Nephron progenitor cell (in vitro differentiated cells): Measurements from ENCODE around the gene ZNF366.

ENCODE experiments used
- DNase-seq: peaks from one replicate; pipeline ENCODE4 v3.0.0; 2021
- H3K27ac Mint-ChIP-seq: 2 replicates; pipeline ENCODE4 v1.8.0; 2021; ENCODE audit warnings: mild to moderate bottlenecking, moderate library complexity, mixed read lengths
- H3K27me3 Mint-ChIP-seq: 2 replicates; pipeline ENCODE4 v1.8.0; 2021; ENCODE audit warnings: mild to moderate bottlenecking, low read depth, mixed read lengths; ENCODE audit not compliant: poor library complexity
- H3K36me3 Mint-ChIP-seq: 2 replicates; pipeline ENCODE4 v1.8.0; 2021; ENCODE audit warnings: low read depth, mixed read lengths
- H3K4me1 Mint-ChIP-seq: 2 replicates; pipeline ENCODE4 v1.8.0; 2021; ENCODE audit warnings: mixed read lengths
- H3K4me3 Mint-ChIP-seq: 2 replicates; pipeline ENCODE4 v1.8.0; 2021; ENCODE audit warnings: mild to moderate bottlenecking, moderate library complexity, mixed read lengths
- H3K9me3 Mint-ChIP-seq: 2 replicates; pipeline ENCODE4 v1.8.0; 2021; ENCODE audit warnings: mild to moderate bottlenecking, moderate library complexity, mixed read lengths
- TF ChIP-seq, protein P1 (sequence below): fragments of 200-600 bp; sonication (generic); IDR thresholded peaks from 2 replicates; pipeline ENCODE4 v1.5.0; 2021; ENCODE audit warnings: antibody characterized with exemption

ZNF366 gene

GRCh38 chr5:72476275-72476674 lies 30.9 kb downstream of the ZNF366 start:
- Mint-ChIP-seq H3K27ac (no peak overlapping the region), H3K4me3 (no peak overlapping the region), H3K9me3 (no peaks in the 10 kb centered on the region), H3K36me3 (no peaks in the 10 kb centered on the region), H3K4me1 (peaks cover 5% of the 10 kb centered on the region), H3K27me3 (peaks cover 7% of the 10 kb centered on the region)
- TF ChIP-seq, protein P1, sequence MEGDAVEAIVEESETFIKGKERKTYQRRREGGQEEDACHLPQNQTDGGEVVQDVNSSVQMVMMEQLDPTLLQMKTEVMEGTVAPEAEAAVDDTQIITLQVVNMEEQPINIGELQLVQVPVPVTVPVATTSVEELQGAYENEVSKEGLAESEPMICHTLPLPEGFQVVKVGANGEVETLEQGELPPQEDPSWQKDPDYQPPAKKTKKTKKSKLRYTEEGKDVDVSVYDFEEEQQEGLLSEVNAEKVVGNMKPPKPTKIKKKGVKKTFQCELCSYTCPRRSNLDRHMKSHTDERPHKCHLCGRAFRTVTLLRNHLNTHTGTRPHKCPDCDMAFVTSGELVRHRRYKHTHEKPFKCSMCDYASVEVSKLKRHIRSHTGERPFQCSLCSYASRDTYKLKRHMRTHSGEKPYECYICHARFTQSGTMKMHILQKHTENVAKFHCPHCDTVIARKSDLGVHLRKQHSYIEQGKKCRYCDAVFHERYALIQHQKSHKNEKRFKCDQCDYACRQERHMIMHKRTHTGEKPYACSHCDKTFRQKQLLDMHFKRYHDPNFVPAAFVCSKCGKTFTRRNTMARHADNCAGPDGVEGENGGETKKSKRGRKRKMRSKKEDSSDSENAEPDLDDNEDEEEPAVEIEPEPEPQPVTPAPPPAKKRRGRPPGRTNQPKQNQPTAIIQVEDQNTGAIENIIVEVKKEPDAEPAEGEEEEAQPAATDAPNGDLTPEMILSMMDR: no peak
- no peak for DNase-seq

DNA sequence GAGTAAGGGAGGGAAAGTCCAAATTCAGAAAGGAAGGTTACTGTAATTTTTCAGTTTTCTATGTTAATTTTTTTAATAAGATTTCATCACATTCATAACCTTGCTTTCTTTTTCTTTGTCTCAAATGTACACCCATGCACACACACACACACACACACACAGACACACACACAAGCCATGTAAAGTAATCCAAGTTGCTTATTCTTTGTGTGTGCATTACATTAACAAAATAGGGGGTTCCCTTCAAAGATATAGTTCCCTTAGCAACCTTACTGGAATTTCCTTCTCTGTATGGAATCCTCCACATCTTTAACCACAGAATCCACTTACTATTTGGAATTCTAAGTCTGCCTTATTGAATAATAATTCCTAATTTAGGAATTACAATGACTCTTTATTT lies 32.7 kb downstream of the ZNF366 start:
- Mint-ChIP-seq H3K4me3 (no peak overlapping the region), H3K27me3 (peaks cover 7% of the 10 kb centered on the region), H3K27ac (no peak overlapping the region), H3K4me1 (no peaks in the 10 kb centered on the region), H3K9me3 (no peaks in the 10 kb centered on the region), H3K36me3 (no peaks in the 10 kb centered on the region)
- DNase-seq: no peak
- TF ChIP-seq, protein P1: no peak

DNA sequence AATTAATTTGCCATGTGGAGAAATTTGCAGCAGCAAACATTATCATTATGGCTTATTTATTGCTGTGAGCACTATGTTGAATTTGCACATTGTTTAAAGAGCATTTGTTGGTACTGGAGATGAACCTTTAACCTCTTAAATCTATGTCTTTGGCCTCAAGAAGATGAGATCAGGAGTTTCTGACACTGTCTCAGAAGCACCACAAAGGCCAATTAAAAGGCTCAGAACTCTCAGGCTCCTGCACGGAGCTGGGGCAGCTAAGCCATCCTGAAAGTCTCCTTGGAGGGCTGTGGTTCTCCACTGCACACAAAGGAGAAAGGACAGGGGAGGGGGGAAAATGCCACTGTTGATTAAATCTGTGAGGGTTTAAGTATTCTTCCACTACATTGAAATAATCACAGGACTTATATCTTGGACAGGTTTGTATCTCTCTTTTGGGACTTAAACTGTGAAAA lies 33.1 kb downstream of the ZNF366 start:
- H3K36me3 Mint-ChIP-seq: no peaks in the 10 kb centered on the region
- H3K27me3 Mint-ChIP-seq: peaks cover 6% of the 10 kb centered on the region
- no peaks in the 10 kb centered on the region for H3K4me1 Mint-ChIP-seq
- no peak overlapping the region for H3K4me3 Mint-ChIP-seq
- TF ChIP-seq, protein P1: no peak
- no peaks in the 10 kb centered on the region for H3K9me3 Mint-ChIP-seq
- DNase-seq: no peak
- H3K27ac Mint-ChIP-seq: no peak overlapping the region

DNA sequence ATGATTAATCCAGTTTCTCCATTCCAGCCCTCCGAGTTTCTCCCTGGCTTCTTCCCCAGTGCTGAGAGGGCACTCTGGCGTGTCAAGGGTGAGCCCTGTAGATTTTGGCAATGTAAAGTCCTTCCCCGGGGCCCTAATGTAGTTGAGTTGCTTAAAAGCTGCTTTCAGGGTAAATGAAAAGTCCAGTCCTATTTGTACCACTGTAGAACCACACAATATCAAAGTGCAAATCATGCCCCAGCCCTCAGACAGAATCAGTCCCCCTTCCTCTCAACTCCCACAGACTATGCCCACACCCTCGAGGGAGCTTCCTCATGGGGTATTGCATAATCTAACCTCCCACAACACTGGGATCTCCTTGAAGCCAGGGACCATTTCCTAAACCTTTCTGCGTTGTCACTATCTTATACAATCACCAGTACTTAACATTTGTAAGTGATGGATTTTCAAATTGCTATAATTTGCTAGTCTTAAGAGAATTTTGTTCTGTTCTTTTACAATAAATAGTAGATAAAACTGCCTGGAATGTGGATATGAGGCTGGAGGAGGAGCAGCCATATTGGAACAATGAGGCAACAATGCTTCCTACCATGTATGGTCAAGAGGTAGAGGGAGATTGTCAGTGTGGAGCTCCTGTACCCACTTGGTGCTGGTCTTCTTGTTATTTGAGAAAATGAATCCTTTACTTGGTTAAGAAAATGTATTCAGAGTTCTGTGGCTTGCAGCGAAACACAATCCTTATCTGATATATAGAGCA lies 34.4 kb downstream of the ZNF366 start:
- TF ChIP-seq, protein P1: no peak
- H3K27ac Mint-ChIP-seq: no peak overlapping the region
- H3K4me1 Mint-ChIP-seq: peaks cover under 1% of the 10 kb centered on the region
- H3K36me3 Mint-ChIP-seq: no peaks in the 10 kb centered on the region
- H3K9me3 Mint-ChIP-seq: no peaks in the 10 kb centered on the region
- H3K27me3 Mint-ChIP-seq: peaks cover 3% of the 10 kb centered on the region
- H3K4me3 Mint-ChIP-seq: no peak overlapping the region
- DNase-seq: no peak

DNA sequence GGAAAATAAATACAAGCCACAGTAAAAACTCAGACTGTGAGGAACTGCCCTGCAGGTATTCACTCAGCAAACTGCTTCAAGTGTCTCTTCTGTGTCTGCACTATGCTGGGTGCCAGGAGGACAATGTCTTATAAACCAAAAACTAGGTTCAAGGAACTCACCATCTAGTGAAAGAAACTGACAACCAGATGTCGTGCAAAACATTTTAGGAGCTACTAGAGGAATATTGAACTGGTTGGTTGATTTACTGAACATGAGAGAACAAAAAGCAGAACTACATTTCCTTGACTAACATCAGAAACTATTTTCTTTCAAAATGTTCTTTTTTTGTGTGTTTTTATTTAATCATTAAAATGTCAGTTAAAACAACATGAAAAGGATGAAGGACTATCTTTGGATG lies 35.2 kb downstream of the ZNF366 start:
- H3K9me3 Mint-ChIP-seq: no peaks in the 10 kb centered on the region
- peaks cover 3% of the 10 kb centered on the region for H3K27me3 Mint-ChIP-seq
- H3K4me1 Mint-ChIP-seq: peaks cover 5% of the 10 kb centered on the region
- TF ChIP-seq, protein P1: no peak
- H3K27ac Mint-ChIP-seq: no peak overlapping the region
- no peaks in the 10 kb centered on the region for H3K36me3 Mint-ChIP-seq
- no peak overlapping the region for H3K4me3 Mint-ChIP-seq
- DNase-seq: no peak

- Mint-ChIP-seq H3K36me3 (no peaks in the 10 kb centered on the region), H3K27me3 (peaks cover 3% of the 10 kb centered on the region), H3K4me1 (peaks cover 6% of the 10 kb centered on the region), H3K9me3 (no peaks in the 10 kb centered on the region), H3K27ac (no peak overlapping the region), H3K4me3 (no peak overlapping the region)
- no peak for DNase-seq
- TF ChIP-seq, protein P1: no peak
These were observed 36.4 kb downstream of the ZNF366 start for GRCh38 chr5:72470826-72471225.
